SIG-M5 treated with dmso at 0.1 percent for 504 hours (cell line): Measurements from ENCODE around the gene BTBD9.

Source experiments
- DNase-seq: peaks from one replicate; lab custom pipeline; 2025; ENCODE audit not compliant: unreplicated experiment; lab: John Stamatoyannopoulos, UW

BTBD9 gene

DNA sequence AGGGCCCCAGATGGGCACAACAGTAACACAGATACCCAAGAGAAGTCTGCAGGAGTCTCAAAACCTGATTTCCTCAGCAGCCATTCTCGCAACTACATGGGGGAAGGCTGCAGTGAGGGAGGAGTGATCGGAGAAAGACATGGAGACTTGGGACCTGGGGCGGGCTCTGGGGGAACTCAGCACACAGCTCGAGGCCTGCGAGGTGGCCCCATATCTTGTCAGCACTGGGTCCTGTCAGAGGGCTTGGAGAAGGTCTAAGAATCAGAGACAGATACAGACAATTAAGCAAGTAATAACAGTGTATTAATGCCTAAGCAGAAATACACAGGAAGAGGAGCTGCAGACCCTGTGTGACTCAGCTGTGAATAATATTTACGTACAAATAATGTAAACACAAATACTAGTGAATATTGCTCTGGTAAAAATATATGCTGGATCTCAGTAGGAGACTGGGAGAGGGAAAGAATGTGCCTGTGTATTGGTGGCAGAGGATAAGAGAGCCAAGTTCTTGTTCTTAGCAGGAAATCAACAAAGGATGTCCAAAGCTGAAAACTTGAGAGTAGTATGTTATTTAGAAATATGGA, 484.0 kb downstream of the BTBD9 start:
- DNase-seq, result no peak

DNA sequence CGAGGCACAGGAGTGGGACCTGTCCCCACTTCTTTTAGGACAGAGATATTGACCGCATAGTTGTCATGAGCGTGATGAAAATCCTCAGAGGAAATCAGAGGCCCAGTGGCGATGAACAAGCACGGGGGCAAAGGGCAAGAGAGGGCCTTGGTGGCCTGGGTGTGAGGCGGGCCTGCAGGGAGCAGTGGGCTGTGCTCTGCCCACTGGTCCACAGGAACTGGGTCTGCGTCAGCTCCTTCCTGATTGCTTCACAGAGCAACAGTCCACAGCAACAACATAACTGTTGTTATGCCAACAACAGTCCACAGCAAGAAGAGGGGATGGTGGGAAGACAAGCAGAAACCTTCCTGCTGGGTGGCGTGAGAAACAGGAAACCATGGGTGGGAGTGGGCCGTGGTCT, 484.6 kb downstream of the BTBD9 start:
- DNase-seq, result no peak

DNA sequence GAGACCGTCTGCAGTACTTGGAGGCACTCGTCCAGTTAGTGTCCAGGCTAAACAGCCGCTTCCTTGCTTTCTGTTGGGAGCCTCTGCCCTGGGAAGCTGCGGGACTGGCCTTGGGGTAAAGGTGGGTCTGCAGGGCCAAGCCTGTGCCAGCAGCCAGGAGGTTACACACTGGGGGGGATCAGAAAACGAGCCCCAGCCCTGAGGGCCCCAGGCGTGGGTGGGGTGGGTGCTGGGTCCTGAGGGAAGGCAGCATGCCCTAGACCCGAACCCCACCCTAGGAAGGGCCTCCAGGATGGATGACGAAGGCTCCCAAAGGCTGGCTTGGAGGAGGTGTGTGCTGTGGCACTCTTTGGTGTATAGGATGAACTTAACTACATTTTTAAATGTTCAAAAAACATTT, 485.0 kb downstream of the BTBD9 start:
- no peak for DNase-seq

DNA sequence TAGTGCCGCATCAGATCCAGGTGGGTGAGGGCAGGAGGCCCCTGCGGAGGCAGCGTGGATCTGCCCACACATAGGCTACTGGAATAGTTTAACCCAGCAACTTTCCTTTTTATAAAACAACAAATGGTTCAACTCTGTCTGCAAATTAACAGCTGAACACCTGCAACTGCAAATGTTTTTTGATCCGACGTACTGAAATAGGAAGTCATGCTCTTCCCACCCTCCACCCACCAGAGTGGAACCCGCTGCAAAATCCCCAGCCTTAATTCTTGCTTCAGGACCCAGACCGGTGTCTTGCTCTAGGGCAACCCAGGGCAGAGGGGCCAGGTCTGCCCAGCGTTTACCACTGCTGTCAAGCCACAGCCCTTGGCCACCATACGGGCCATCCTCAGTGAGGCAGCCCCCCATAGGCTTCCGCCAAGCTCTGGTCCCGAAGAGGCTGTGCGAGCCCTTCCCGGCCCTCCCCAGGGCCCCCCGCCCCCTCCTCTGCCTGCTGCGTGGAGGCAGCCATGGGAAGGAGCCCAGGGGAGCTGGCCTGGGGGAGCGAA, 485.9 kb downstream of the BTBD9 start:
- no peak for DNase-seq

DNA sequence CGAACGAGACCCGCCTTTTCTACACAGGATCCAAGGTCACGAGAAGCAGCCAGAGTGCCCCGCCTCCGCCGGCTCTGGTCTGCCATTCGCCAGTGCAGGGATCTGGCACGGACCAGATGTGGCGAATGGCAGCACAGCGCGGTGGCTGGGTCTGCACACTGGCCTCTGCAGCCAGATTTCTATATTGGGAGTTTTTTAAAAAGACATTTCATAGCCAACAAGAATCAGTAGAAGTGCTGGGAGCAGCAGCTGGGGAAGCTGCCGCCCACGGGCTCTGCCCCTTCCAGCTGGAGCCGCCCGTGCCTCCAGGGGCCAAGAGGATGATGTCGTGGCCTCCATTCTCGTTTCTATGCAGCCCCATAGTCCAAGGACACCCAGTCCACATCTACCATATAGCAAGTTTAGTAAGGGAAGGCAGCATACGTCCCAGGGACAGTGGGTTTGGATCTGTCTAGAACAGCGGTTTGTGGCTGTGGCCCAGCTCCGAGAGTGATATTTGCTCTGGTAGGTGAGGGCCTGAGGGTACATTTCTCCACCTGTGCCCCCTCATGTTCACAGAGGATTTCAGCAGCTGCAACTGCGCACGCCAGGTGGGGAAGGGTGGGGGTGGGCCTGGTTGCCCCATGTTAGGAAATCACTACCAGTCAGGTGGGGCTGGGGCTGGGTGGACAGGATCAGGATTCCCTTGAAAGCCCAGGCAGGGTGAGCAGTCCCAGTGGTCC, 486.5 kb downstream of the BTBD9 start:
- DNase-seq, result no peak

DNA sequence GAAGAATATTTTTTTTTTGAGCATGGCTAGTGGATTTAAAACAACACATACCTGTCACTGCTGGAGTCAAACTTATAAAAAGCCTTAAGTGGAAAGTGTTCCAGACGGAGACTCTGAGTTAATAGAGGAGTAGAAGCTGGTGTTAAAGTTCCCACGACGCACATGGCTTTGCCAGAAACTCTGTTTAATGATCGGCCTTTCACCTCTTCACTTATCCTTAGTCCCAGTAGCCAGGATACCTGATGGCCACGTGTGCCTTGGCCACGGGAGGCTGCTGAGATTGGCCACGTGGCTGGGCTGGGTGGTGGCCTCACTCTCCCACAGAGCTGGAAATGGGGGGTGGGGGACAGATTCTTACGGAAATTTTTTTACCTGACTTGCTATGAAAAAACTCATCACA, 487.1 kb downstream of the BTBD9 start:
- no peak for DNase-seq

DNA sequence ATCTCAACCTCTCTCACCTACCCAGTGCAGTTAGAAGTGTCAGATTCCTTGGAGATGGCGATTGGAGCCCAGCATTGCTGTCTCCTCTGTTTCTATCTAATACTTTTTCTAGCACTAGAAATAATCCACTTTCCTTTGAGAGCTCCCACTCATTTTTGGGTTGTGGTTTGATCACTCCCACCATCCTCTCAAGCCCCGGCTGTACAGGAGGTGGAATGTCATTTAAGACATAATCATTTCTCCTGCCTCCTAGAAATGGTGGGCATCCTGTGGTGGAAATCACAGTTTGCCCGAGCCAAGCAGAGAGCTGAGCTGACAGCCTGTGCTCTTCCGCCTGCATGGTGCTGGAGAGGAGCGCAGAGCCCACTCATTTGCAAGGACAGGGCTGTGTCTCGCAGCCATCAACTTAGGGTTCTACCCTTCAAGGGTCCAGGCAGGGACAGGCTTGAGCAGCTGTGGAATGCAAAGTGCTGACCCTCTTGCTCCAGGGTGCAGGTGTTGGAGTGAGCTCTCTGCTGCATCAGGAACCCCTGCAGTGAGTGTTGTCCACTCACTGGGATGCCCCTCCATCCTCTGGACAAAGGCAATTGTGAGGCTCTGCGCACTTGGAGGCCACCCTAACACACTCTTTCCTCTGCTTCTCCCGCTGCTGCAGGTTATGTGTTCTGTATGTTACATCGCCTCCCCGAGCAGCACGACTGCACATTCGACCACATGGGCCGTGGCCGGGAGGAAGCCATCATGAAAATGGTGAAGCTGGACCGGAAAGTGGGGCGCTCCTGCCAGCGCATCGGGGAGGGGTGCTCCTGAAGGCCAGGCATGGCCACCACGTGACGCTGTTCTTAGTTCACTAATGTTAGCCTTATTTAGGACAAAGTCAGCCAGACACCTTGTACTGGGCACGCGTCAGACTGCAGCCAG, 487.9 kb downstream of the BTBD9 start:
- DNase-seq, result no peak

DNA sequence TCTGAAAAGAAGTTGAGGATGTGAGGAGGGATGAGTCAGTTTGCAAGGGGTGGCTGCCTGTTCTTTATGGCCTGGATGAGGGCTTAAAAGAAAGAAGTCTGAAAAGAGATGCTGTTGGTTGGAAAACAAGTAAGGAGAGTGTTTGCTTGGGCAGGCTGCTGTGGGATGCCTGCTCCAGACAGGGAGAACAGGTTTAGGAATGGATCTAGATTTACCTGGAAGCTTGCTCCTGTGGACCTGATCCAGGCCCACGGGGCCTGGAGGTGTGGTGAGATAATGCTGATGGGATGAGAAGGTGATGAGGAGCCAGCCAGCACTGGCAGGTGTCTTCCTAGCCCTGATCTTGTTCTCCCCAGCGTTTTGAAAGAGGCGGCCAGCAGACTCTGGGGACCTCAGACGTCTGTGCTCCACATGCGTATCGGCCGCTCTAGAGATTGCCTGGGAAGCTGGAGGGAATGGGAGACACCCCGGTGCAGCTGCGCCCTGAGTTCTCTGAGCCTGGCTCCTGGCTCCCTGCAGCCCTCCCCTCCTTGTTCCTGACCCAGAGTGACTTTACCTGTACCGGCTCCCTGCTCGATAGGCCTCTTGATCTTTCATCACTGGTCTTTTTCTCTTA, 488.9 kb downstream of the BTBD9 start:
- DNase-seq, result no peak

DNA sequence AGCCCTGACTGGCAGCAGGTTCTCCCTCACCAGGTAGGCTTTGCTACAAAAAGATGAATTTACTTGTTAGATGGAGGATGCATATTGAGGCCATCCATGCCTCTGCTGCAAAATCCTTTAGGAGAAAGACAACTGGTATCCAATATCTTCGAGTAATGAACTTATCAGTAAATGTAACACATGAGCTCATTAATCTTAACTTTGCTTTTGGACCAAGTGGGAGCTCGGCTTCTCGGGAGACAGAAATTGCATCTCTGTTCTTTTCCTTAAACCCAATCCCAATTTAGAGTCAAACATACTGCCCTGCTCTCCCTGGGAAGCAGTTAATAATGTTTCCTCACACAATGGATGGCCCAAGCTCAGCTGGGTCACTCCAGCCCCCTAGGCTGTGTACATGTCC, 489.7 kb downstream of the BTBD9 start:
- DNase-seq, result no peak

DNA sequence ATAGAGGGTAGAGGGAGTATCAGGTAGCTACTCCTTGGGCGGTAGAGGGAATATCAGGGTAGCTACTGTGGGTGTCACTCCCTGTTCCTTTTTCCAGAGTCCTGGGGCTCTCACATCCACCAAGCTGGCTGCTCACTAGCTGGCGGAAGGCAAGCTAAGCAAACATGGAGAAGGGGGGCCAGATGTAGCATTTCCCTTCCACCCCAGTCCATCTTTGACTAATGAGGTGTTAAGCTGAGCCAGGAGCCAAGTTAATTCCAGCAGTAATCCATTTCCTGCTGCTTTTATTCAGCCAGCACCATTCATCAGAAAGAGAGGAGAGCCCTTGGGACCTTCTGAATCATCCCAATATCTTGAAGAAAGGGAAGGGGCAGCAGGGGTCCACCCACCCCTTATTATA, 490.2 kb downstream of the BTBD9 start:
- no peak for DNase-seq

DNA sequence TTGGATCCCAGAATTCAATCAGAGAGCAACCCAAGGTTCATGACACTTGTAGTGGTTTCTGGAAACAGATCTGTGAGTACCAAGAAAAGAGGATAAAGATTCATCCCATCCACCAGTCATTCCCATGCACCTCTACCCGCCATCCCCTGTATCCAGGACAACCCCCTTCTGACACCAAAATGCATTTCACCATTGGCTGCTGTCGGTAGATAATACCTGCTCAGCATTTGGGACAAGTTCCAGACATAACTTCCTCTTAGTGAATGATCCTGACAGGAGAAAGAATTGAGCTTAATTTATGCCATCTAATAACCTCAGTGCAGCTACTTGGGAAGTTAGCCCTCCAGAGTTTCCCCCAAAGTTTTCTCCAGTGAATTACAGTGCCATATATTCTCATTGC, 491.1 kb downstream of the BTBD9 start:
- no peak for DNase-seq

DNA sequence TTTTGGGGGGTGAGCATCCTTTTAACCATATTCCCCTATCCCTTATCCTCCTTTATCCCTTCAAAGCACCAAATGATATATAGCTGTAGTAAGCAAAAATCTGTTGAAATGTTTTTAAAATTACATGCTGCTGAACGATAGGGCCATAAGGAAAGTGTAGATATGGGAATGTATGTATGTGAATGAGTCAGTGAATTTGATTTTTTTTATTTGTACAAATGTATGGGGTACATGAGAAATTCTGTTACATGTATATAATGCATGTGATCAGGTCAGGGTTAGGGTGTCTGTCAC, 493.0 kb downstream of the BTBD9 start:
- no peak for DNase-seq

DNA sequence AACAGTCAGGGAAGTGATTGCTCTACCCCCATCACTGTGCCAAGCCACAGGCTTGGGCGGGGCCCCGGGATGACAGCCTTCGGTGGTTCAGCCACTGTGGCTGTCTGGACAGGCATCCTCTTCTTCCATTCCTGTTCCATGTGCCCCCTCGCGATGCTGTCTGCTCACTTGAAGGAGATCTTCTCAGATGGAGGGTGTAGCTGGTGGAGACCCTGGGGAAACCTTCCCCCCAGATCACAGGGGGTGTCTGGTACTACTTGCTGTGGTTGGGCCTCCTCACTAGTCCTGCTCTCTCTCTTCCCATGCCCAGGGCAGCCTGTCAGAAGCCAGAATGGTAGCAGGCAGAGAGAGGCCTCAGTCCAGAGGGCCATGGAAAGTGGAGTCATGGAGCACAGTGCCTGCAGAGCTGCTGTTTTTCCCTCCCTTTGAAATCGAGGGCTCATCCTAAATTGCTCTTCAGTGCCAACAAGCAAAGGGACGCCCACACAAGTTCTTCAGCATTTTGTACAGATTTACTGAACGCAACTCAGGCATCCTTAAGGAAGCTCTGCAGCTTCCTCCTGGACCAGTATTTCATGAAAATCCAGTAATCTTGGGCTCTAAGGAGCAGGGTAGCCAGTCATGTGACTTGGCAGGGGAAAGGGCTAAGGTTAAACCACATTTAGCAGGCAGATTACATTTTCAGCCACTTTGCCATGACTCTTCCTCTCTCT, 493.6 kb downstream of the BTBD9 start:
- no peak for DNase-seq

DNA sequence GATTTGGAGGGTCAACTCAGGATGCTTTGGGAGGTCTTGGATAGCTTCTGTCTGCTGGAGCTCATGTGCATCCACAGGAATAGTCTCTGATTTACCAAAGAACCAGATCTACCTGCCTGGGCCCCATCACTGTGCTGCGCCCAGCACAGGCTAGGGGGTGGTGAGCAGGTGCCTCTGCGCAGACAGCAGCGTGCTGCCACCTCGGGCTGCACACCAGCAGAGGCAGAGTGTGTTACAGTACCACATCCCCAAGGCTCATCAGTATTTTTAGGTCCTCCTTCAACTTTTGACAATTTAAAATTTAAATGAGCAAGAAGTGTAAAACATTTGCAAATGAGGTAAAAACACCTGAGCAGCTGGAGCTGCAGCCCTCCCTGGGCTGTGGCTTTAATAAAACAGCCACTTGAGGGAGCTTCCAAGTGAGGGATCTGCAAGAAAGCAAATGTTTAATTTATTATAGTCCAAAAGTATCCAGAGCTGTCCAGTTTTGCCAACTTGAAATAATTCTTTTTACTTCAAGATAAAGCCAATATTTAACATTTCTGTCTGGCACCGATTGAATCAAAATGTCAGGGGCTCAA, 495.3 kb downstream of the BTBD9 start:
- no peak for DNase-seq

DNA sequence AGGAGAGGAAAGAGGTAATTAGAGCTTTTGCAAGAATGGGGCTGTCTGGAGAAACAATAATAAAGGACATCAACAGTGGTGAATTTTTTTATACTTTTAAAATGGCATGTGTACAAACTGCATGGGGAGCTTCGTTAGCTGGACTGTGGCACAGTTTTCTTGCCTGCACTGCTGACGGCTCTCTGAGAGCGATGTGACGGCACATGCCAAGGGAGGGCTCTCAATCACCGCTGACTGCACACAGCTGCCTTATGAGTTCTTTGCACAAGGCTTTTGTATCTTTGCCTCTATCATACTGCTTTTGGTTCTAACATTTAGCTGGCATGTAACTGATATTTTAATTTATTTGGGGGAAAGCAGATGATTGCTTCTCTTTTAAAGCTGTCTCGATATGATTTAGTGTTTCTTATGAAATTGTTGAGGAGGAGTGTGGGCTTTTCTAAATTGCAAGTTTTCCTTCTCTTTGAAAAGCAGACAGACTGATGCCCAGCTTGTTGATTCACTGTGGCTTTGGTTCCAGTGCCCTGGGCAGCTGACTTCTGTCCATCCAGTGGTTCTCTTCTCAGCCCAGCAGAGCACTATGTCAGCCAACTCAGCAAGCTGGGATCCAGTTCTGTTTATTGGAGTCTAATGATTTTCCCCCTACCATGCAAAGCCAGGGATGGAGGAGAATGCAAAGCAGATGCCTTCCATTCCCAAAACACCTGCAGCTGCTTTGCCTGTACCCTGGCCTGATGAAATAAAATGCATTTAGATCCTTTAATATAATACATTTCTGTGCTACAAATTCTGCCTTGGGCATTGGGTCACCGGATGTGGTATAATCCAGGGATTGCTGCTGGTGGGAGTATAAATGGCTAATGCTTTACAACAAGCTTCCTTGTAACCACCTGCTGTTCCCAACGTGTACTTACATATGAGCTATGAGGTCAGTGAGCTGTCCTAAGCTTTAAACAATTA, 496.3 kb downstream of the BTBD9 start:
- DNase-seq, result no peak

DNA sequence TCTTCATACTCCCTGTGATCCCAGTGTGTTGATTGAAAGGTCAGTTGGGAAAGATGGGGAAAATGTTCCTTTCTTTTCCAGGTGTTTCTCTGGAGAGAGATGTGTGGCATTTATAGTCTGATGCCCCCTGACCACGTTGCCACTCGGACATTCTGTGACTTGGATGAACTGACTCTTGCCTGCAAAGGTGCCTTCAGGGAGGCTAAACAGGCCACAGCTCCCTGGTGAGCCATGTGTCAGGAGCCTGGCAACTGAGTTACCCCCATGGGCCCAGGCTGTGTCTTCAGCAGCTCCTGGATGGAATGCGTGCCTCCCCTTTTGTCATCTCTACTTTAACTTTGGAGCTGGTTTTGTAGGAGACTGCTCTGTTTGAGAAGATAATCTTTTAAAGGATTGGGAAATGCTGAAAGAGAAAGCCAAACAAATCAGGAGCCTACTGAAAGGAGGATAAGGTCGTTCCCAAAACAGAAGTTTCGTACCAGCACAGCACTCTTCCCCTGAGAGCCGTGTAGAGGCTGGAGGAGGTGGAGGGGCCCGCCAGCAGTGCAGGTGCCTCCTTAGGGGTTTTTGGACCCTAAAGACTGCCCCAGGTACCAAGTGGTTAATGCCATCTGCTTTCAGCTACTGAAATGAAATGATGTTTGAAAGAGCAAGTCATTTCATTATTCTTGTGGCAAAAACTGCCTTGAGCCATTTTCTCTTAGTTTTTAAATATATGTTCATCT, 497.4 kb downstream of the BTBD9 start:
- DNase-seq, result no peak

DNA sequence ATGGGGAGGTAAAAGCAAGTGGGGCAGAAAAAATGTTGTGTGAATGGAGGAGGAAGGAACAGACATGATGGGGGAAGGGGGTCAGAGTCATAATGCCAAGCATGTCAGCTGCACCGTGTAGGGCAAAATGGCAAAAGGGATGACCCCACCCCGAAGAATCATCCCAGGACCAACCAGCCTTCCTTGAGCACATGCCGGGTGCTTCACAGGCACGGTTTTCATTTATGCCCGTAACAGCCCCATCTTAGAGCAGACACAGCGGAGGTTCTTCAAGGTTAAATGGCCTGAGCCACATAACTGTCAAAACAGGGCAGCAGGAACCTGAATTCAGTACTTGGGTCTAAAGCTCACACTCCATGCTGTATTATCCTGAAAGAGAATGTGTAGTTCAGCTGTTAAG, 498.0 kb downstream of the BTBD9 start:
- no peak for DNase-seq

DNA sequence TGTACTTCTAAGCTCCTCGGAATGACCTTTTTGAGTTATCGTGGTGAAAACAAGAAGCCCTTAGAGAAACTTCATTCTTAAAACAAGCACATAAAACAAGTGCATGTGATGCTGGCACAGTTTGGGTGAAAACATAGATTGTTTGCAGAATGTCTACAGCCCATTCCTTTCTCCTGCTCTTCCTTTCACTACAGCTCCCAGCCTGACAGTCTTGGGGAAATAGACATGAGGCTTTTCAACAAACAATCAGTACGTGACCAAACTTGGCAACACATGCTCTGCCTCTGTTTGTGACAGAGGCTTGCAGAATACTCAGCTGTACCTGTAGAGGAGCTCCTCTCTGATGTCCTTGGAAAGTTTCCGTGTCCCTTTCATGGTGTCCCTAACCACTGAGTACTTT, 498.6 kb downstream of the BTBD9 start:
- DNase-seq, result no peak

DNA sequence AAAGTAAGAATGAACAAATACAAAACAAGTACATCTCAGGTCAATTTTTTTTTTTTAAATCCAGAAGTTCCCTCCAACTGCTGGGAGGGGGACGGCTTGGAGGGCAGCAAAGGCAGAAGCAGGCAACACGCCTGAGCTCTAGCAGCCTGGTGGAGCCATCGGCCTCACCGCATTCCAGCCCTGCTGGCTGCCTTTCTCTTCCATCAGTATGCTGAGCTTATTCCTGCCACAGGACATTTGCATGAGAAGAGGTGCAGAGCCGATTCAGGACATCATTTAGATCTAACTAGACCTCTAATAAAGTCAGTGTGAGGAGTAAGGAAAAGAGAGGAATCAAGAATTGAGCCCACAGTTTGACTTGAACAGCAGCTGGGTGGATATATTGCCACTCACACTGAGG, 501.4 kb downstream of the BTBD9 start:
- DNase-seq, result no peak
